NT2/D1 (cell line): ENCODE results near the gene CACNA1G.

Source experiments
- DNase-seq: peaks from one replicate; pipeline ENCODE4 v3.0.0-alpha.2; 2011; ENCODE audit warnings: low read depth, low spot score
- H3K27me3 ChIP-seq: 2 replicates; pipeline ENCODE4 v1.6.0; 2011; ENCODE audit warnings: mild to moderate bottlenecking; ENCODE audit not compliant: insufficient read length, insufficient read depth
- H3K36me3 ChIP-seq: 2 replicates; pipeline ENCODE4 v1.6.1; 2011; ENCODE audit warnings: mild to moderate bottlenecking, low read length, mixed read lengths; ENCODE audit not compliant: insufficient read depth, insufficient read length
- H3K4me1 ChIP-seq: 2 replicates; pipeline ENCODE4 v1.5.1; 2011; ENCODE audit not compliant: insufficient read depth, insufficient read length
- H3K4me3 ChIP-seq: 2 replicates; pipeline ENCODE4 v1.5.1; 2011; ENCODE audit warnings: low read depth; ENCODE audit not compliant: insufficient read length
- H3K9ac ChIP-seq: 2 replicates; pipeline ENCODE4 v1.6.0; 2011; ENCODE audit warnings: low read depth; ENCODE audit not compliant: insufficient read length
- H3K9me3 ChIP-seq: 2 replicates; pipeline ENCODE4 v1.5.1; 2011; ENCODE audit warnings: mild to moderate bottlenecking, low read length; ENCODE audit not compliant: insufficient read depth
- SUZ12 ChIP-seq: IDR thresholded peaks from 2 replicates; pipeline ENCODE4 v1.6.1; 2011; ENCODE audit not compliant: insufficient read length, insufficient read depth; ENCODE audit errors: extremely low read depth
- YY1 ChIP-seq: IDR thresholded peaks from 2 replicates; pipeline ENCODE4 v1.6.1; 2011; ENCODE audit not compliant: insufficient read length, insufficient read depth
- ZNF274 ChIP-seq: IDR thresholded peaks from 2 replicates; pipeline ENCODE4 v1.6.1; 2011; ENCODE audit warnings: mild to moderate bottlenecking, low read depth, low read length

Gene CACNA1G

DNA sequence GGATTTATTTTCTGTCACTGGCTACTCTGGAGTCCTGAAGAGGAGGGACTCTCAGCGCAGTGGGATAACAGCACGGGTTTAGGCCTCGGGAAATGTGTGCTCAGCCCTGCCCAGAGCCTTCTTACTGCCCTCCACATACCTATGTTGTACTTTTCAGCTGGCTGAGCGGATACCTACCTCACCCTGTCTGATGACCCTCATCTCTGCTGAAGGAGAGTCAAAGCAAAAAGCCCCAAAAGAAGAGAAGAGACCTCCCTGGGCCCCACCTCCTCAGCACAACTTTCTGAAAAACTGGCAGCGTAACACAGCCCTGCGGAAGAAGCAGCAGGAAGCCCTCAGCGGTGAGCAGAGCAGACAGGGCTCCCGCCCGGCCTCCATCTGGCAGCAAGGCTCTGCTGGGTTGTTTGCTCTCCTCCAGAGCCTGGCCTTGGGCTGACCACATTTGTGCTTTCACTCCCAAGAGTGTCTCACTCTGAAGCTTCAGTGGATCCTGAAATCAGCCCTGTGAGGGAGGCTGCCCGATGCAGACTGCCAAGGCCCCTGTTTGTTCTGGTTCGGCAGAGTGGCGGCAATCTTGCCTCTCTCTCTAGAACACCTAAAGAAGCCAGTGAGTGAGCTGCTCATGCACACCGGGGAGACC is 42.0 kb upstream of the CACNA1G start:
- no peak overlapping the region for H3K4me3 ChIP-seq
- H3K36me3 ChIP-seq: no peaks in the 10 kb centered on the region
- no peak overlapping the region for H3K9ac ChIP-seq
- TF ChIP-seq ZNF274 (no peak), YY1 (no peak), SUZ12 (no peak)
- no peaks in the 10 kb centered on the region for H3K9me3 ChIP-seq
- H3K4me1 ChIP-seq: peaks cover 8% of the 10 kb centered on the region
- no peak for DNase-seq
- H3K27me3 ChIP-seq: no peaks in the 10 kb centered on the region

DNA sequence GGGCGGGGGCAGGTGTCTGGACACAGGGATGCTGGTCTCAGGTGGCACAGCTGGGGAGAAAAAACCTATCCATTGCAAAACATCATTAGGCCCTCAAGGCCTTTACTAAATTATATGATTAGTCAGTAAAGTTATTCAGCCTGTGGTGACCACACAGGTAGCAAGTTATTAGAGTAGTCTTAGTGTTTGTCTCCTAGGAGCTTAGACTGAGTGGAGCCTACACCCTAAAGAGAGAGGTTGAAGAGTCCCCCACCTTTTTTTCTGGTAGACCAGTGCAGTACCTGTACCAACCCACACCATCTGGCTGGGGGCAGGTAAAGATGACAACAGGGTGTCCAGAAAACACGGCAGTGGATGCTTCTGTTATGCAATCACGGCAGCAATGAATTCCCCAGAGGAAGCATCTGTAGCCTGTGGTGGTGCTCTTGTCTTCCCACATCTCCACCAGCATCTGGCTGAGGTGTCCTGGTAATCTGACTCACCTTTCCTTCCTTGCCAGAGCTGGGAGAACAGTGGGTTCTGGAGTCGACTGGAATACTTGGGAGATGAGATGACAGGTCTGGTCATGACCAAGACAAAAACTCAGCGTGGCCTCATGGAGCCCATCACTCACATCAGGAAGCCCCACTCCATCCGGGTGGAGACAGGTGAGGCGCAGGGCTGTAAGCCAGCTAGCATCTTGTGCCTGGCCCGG is 41.2 kb upstream of the CACNA1G start:
- no peak for DNase-seq
- Histone ChIP-seq H3K9ac (no peak overlapping the region), H3K4me1 (peaks cover 8% of the 10 kb centered on the region), H3K27me3 (no peaks in the 10 kb centered on the region), H3K4me3 (no peak overlapping the region), H3K9me3 (no peaks in the 10 kb centered on the region), H3K36me3 (no peaks in the 10 kb centered on the region)
- TF ChIP-seq SUZ12 (no peak), YY1 (no peak), ZNF274 (no peak)

DNA sequence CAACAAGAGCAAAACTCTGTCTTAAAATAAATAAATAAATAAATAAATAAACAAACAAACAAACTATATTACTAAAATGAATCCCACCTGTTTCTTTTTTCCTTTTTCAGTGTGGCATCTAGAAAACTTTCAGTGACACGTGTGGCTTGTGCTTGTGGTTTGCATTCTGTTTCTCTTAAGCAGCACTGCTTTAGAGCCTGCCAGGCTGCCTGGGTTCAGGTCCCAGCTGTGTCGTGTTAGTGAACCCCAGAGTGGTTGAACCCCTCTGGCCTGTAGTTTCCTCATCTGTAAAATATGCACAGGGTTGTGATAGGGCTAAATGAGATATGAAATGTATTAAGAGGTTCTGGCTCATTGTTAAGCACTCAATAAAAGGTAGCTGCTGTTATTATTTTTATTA is 40.0 kb upstream of the CACNA1G start:
- Histone ChIP-seq H3K36me3 (no peaks in the 10 kb centered on the region), H3K4me3 (no peak overlapping the region), H3K9me3 (no peaks in the 10 kb centered on the region), H3K4me1 (peaks cover 7% of the 10 kb centered on the region), H3K27me3 (no peaks in the 10 kb centered on the region), H3K9ac (no peak overlapping the region)
- TF ChIP-seq SUZ12 (no peak), ZNF274 (no peak), YY1 (no peak)
- no peak for DNase-seq

DNA sequence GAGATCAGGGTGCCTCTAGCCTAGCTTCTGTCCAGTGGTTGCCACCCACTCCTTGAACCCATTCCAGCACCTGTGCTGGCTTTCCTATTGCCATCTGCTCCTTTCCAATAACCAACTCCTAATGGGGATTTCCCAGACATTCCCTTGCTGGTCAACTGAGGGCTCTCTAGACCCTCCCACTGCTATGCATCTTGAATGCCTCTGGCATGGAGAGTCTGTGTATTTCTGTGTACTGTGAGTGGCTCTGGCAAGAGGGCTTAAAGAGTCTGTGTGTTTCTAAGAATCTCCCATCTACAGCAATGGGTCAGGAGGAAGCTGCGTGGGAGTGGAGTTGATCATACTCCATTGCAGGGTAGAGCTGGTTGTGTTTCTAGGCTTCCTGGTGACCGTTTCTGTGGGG is 39.0 kb upstream of the CACNA1G start:
- no peak for DNase-seq
- Histone ChIP-seq H3K4me1 (peaks cover 7% of the 10 kb centered on the region), H3K9me3 (no peaks in the 10 kb centered on the region), H3K36me3 (no peaks in the 10 kb centered on the region), H3K9ac (no peak overlapping the region), H3K4me3 (no peak overlapping the region), H3K27me3 (no peaks in the 10 kb centered on the region)
- TF ChIP-seq SUZ12 (no peak), ZNF274 (no peak), YY1 (no peak)

DNA sequence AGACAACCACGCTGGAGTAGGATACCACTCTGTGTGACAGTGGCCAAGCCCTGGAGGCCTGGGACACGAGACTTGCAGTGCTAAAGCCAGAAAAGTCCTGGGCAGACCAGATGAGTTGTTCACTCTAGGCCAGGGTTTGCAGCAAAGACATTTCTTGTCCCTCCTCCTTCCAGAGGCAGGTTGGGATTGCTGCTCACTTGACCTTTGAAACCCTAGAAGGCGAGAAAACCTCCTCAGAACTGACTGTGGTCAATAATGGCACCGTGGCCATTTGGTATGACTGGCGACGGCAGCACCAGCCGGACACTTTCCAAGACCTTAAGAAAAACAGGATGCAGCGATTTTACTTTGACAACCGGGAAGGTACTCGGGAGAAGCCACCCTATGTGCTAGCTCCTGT is 37.7 kb upstream of the CACNA1G start:
- DNase-seq: no peak
- H3K4me1 ChIP-seq: peaks cover 11% of the 10 kb centered on the region
- no peak overlapping the region for H3K9ac ChIP-seq
- H3K27me3 ChIP-seq: no peaks in the 10 kb centered on the region
- H3K36me3 ChIP-seq: no peaks in the 10 kb centered on the region
- no peaks in the 10 kb centered on the region for H3K9me3 ChIP-seq
- H3K4me3 ChIP-seq: no peak overlapping the region
- TF ChIP-seq ZNF274: no peak
- TF ChIP-seq YY1: no peak
- TF ChIP-seq SUZ12: no peak

DNA sequence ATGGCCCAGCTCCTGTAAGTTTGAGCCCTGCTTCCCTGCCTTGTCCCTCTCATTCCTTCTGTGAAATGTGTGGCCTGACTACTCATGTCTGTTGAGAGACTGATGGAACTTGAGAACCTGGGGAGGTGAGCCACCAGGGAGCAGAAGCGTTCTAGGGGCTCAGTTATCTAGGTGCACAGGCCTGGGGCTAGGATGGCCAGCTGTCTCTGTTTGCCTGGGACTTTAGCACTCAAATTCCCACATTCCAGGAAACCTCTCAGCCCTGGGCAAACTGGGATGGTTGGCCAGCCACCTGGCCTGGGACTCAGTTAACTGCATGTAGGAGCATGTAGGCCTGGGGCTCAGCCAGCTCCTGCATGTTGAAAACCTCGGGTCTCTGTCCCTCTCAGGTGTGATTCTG is 37.3 kb upstream of the CACNA1G start:
- no peak overlapping the region for H3K4me3 ChIP-seq
- H3K27me3 ChIP-seq: no peaks in the 10 kb centered on the region
- no peak for DNase-seq
- H3K9ac ChIP-seq: no peak overlapping the region
- TF ChIP-seq SUZ12: no peak
- no peak for TF ChIP-seq YY1
- no peak for TF ChIP-seq ZNF274
- no peaks in the 10 kb centered on the region for H3K9me3 ChIP-seq
- H3K4me1 ChIP-seq: peaks cover 8% of the 10 kb centered on the region
- no peaks in the 10 kb centered on the region for H3K36me3 ChIP-seq

DNA sequence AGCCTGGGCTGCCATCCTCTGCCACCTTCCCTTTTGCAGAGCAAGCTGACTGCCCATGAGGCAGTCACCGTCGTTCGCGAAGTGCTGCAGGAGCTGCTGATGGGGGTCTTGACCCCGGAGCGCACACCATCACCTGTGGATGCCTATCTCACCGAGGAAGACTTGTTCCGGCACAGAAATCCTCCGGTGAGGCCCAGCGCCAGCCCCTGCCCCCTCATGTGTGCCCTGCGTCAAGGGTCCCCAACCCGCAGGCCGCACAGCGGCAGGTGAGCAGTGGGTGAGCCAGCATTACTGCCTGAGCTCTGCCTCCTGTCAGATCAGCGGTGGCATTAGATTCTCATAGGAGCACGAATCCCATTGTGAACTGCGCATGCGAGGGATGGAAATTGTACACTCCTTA is 35.7 kb upstream of the CACNA1G start:
- no peaks in the 10 kb centered on the region for H3K27me3 ChIP-seq
- no peaks in the 10 kb centered on the region for H3K36me3 ChIP-seq
- no peaks in the 10 kb centered on the region for H3K9me3 ChIP-seq
- DNase-seq: no peak
- no peak overlapping the region for H3K9ac ChIP-seq
- peaks cover 4% of the 10 kb centered on the region for H3K4me1 ChIP-seq
- TF ChIP-seq YY1 (no peak), ZNF274 (no peak), SUZ12 (no peak)
- no peak overlapping the region for H3K4me3 ChIP-seq
